ENCODE data around the gene TLE4. TPM values are rescaled to one million over a fixed set of nuclear protein-coding genes. Genes with fewer than 3 reads are reported as not detected.

The TLE4 gene
- polyA plus RNA-seq, 1 experiment, result 154 TPM

- no peak for DNase-seq (ENCODE audit: low read depth)
- Histone ChIP-seq H3K4me3 (ENCODE audit: low read depth, low read length) (no peak overlapping the region), H3K27me3 (ENCODE audit: control insufficient read depth, insufficient read depth, low read length) (no peaks in the 10 kb centered on the region), H3K36me3 (ENCODE audit: control insufficient read depth, insufficient read depth, low read length) (peaks cover 27% of the 10 kb centered on the region)
- ChIA-PET CTCF (no interaction called here), POLR2A (no interaction called here)
- TF ChIP-seq CTCF (IDR thresholded peaks at IDR 0.05; ENCODE audit: insufficient read depth, low read depth, low read length), result no peak
Observed at GRCh38 chr9:79711874-79712273, 140.1 kb downstream of the TLE4 start.

- H3K36me3 ChIP-seq (ENCODE audit: control insufficient read depth, insufficient read depth, low read length), result peaks cover 34% of the 10 kb centered on the region
- no peak for DNase-seq (ENCODE audit: low read depth)
- TF ChIP-seq CTCF (IDR thresholded peaks at IDR 0.05; ENCODE audit: insufficient read depth, low read depth, low read length), result no peak
- no peak overlapping the region for H3K4me3 ChIP-seq (ENCODE audit: low read depth, low read length)
- POLR2A ChIA-PET, result no interaction called here
- CTCF ChIA-PET, result no interaction called here
- no peaks in the 10 kb centered on the region for H3K27me3 ChIP-seq (ENCODE audit: control insufficient read depth, insufficient read depth, low read length)
Observed at GRCh38 chr9:79719021-79719420, 147.3 kb downstream of the TLE4 start.

- TF ChIP-seq CTCF (IDR thresholded peaks at IDR 0.05; ENCODE audit: insufficient read depth, low read depth, low read length), result no peak
Observed at GRCh38 chr9:79719989-79720388, 148.2 kb downstream of the TLE4 start.

GRCh38 chr9:79731171-79731890 is 159.6 kb downstream of the TLE4 start:
- no peak for TF ChIP-seq CTCF (IDR thresholded peaks at IDR 0.05; ENCODE audit: insufficient read depth, low read depth, low read length)
- Histone ChIP-seq H3K36me3 (ENCODE audit: control insufficient read depth, insufficient read depth, low read length) (peaks cover 10% of the 10 kb centered on the region), H3K27me3 (ENCODE audit: control insufficient read depth, insufficient read depth, low read length) (no peaks in the 10 kb centered on the region), H3K4me3 (ENCODE audit: low read depth, low read length) (no peak overlapping the region)
- no peak for DNase-seq (ENCODE audit: low read depth)
- ChIA-PET POLR2A (no interaction called here), CTCF (interaction anchor here (0.6 kb wide), 1 partner anchor 26 kb away, joined by 3 read pairs; no protein-coding TSS in a partner anchor)

More at GRCh38 chr9:79719989-79720388, 148.2 kb downstream of the TLE4 start:
- peaks cover 42% of the 10 kb centered on the region for H3K36me3 ChIP-seq (ENCODE audit: control insufficient read depth, insufficient read depth, low read length)
- DNase-seq (ENCODE audit: low read depth), result no peak
- H3K4me3 ChIP-seq (ENCODE audit: low read depth, low read length), result no peak overlapping the region
- no peaks in the 10 kb centered on the region for H3K27me3 ChIP-seq (ENCODE audit: control insufficient read depth, insufficient read depth, low read length)
- ChIA-PET CTCF (no interaction called here), POLR2A (no interaction called here)

GRCh38 chr9:79735023-79735779 is 163.4 kb downstream of the TLE4 start:
- POLR2A ChIA-PET, result interaction anchor here (0.6 kb wide), 1 partner anchor 40 kb away, joined by 3 read pairs; no protein-coding TSS in a partner anchor
- H3K36me3 ChIP-seq (ENCODE audit: control insufficient read depth, insufficient read depth, low read length), result no peaks in the 10 kb centered on the region
- H3K4me3 ChIP-seq (ENCODE audit: low read depth, low read length), result no peak overlapping the region
- H3K27me3 ChIP-seq (ENCODE audit: control insufficient read depth, insufficient read depth, low read length), result no peaks in the 10 kb centered on the region
- DNase-seq (ENCODE audit: low read depth), result no peak
- TF ChIP-seq CTCF (IDR thresholded peaks at IDR 0.05; ENCODE audit: insufficient read depth, low read depth, low read length), result no peak
- CTCF ChIA-PET, result no interaction called here
